Thyroid gland (tissue), 4 donors: Measurements from ENCODE around the gene NVL.

Source experiments
- POLR2A ChIP-seq, 2 donors: fragments of 450-650 bp; IDR thresholded peaks; one replicate each; pipeline ENCODE4 v1.6.1; 2017; ENCODE audit warnings: antibody characterized with exemption in 2 of 2, mild to moderate bottlenecking in 2 of 2, moderate library complexity in 1 of 2
- TF ChIP-seq, protein P1 (sequence below), 6 experiments: fragments of 200-600 bp in 3 of 6; fragments of 450-650 bp in 3 of 6; sonication (generic) in 3 of 6; IDR thresholded peaks; one replicate each; pipeline ENCODE4 v1.5.1; 2016 to 2019; ENCODE audit warnings: antibody characterized with exemption in 6 of 6, mild to moderate bottlenecking in 2 of 6, inconsistent platforms in 1 of 6, moderate library complexity in 1 of 6

DNA sequence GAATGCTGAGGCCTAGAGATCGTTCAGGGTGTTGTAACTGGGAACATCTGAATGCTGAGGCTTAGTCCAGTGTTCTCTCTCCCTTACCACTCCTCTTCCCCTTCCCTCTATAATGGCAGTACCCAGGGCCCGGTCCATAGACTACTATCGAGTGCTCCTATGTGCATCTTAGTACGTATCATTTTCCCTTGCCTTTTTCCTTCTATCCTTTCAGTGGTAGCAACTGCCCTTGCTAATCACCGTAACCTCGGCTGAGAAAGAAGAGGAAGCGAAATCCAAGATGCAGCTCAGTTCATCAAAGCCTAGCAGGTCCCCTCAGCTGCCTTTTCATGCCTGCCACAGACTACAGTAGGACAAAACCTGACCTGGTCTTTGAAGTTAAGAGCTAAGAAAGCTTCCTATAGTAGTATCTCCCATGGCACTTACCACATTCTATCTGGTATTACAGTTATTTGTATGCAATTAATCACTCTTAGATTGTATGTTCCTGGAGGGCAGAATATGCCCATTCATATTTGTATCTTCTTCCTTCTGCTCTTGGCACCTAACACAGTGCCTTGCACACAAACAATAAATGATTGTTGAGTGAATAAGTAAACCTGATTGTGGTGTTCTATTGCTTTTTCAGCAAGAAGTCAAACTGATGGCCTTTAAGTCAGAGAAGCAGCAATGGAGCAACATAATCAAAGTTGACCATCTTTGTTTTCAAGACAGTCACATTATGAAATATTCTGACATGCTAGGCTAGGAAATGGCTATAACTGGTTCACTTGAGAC, 49.1 kb upstream of the NVL start:
- no peak for TF ChIP-seq POLR2A (IDR thresholded peaks at IDR 0.05)
- TF ChIP-seq, protein P1, sequence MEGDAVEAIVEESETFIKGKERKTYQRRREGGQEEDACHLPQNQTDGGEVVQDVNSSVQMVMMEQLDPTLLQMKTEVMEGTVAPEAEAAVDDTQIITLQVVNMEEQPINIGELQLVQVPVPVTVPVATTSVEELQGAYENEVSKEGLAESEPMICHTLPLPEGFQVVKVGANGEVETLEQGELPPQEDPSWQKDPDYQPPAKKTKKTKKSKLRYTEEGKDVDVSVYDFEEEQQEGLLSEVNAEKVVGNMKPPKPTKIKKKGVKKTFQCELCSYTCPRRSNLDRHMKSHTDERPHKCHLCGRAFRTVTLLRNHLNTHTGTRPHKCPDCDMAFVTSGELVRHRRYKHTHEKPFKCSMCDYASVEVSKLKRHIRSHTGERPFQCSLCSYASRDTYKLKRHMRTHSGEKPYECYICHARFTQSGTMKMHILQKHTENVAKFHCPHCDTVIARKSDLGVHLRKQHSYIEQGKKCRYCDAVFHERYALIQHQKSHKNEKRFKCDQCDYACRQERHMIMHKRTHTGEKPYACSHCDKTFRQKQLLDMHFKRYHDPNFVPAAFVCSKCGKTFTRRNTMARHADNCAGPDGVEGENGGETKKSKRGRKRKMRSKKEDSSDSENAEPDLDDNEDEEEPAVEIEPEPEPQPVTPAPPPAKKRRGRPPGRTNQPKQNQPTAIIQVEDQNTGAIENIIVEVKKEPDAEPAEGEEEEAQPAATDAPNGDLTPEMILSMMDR (IDR thresholded peaks at IDR 0.05), result no peak
